Activated CD4-positive, alpha-beta T cell treated with anti-CD3 and anti-CD28 coated beads, Interleukin-2, amount 10 ng/mL, durations not matched to agents 24 days and 14 days (primary cell): Measurements from ENCODE around the gene PALS1. TPM values are rescaled to one million over a fixed set of nuclear protein-coding genes. Genes with fewer than 3 reads are reported as not detected.
A peak's percentile ranks its signal among the peaks of the same experiment; 100 is the strongest.

ENCODE experiments used
- DNase-seq: peaks from one replicate; pipeline ENCODE4 v3.0.0; 2022
- H3K27ac Mint-ChIP-seq: one replicate; pipeline ENCODE4 v1.8.0; 2022; ENCODE audit warnings: mild to moderate bottlenecking, mixed read lengths
- H3K27me3 Mint-ChIP-seq: one replicate; pipeline ENCODE4 v1.8.0; 2022; ENCODE audit warnings: mixed read lengths
- H3K36me3 Mint-ChIP-seq: one replicate; pipeline ENCODE4 v1.8.0; 2022; ENCODE audit warnings: low read depth, mild to moderate bottlenecking, mixed read lengths
- H3K4me1 Mint-ChIP-seq: one replicate; pipeline ENCODE4 v1.8.0; 2021; ENCODE audit warnings: mixed read lengths
- H3K4me3 Mint-ChIP-seq: one replicate; pipeline ENCODE4 v1.8.0; 2022; ENCODE audit warnings: mild to moderate bottlenecking, moderate library complexity, mixed read lengths
- H3K9me3 Mint-ChIP-seq: one replicate; pipeline ENCODE4 v1.8.0; 2021; ENCODE audit warnings: mixed read lengths
- intact Hi-C: fragments of 100-400 bp; cut with micrococcal nuclease; formaldehyde crosslinking; loops from one replicate; pipeline ENCODE4 v1.15.1; 2023
- total RNA-seq: library from RNA; stranded (reverse); gene quantifications from 2 replicates; pipeline ENCODE4 v1.2.3, GENCODE V29; 2022

PALS1 gene
- 5.2 and 5.3 TPM in 2 replicates for total RNA-seq

- Mint-ChIP-seq H3K36me3 (no peaks in the 10 kb centered on the region), H3K4me3 (peak within 1 kb of the TSS; percentile 88), H3K27me3 (peaks cover 24% of the 10 kb centered on the region), H3K27ac (peak within 1 kb of the TSS; percentile 84), H3K9me3 (no peaks in the 10 kb centered on the region), H3K4me1 (peaks cover 11% of the 10 kb centered on the region)
- DNase-seq = no peak
- intact Hi-C loops = loop anchor here (1.0 to 5.0 kb wide), 4 partner anchors 52 to 971 kb away; partner anchors contain the start of genes ATP6V1D, GARIN2 and GPHN
Measured at GRCh38 chr14:67241411-67242167, at the start of gene PALS1. TSS of gene PALS1 (plus strand) at chr14:67241435. CDS start at chr14:67279171, 37,736 bp downstream.

DNA sequence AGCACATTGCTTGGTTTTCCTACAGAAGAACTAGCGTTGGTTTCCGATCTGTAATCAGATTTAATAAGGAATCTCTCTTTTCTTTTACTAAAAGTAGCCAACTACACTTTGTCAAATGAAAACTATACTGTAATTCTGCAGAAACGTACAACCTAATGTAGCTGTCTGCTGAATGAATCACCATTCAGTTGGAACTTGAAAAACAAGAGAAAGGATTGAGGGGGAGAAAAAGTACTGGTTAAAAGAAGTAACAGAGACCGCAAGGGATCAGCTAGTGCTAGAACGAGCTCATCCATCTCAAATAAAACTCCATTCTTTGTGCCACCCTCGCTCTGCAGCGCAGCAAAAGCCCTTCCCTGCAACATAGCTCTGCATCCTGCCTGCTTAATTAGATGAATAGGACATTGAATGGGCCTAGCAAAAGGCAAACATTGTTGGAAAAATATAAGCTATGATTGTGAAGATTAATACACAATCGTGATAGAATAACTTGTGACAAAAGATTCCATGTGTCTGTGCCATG lies 49.4 kb upstream of the PALS1 start:
- Mint-ChIP-seq H3K27ac (no peak overlapping the region), H3K27me3 (no peaks in the 10 kb centered on the region), H3K9me3 (no peaks in the 10 kb centered on the region), H3K36me3 (no peaks in the 10 kb centered on the region), H3K4me3 (no peak overlapping the region), H3K4me1 (peaks cover 8% of the 10 kb centered on the region)
- intact Hi-C loops = no loop called here
- no peak for DNase-seq

- intact Hi-C loops = no loop called here
Measured at GRCh38 chr14:67192366-67192765, 48.9 kb upstream of the PALS1 start.

GRCh38 chr14:67195279-67195678 lies 46.0 kb upstream of the PALS1 start:
- peaks cover 6% of the 10 kb centered on the region for H3K9me3 Mint-ChIP-seq
- H3K36me3 Mint-ChIP-seq = no peaks in the 10 kb centered on the region
- H3K27me3 Mint-ChIP-seq = no peaks in the 10 kb centered on the region
- no peak overlapping the region for H3K27ac Mint-ChIP-seq
- DNase-seq = no peak
- peaks cover 8% of the 10 kb centered on the region for H3K4me1 Mint-ChIP-seq
- intact Hi-C loops = no loop called here
- H3K4me3 Mint-ChIP-seq = no peak overlapping the region

More at GRCh38 chr14:67192366-67192765, 48.9 kb upstream of the PALS1 start:
- DNase-seq = no peak
- peaks cover 1% of the 10 kb centered on the region for H3K9me3 Mint-ChIP-seq
- no peaks in the 10 kb centered on the region for H3K36me3 Mint-ChIP-seq
- no peak overlapping the region for H3K27ac Mint-ChIP-seq
- H3K4me1 Mint-ChIP-seq = peaks cover 13% of the 10 kb centered on the region
- no peak overlapping the region for H3K4me3 Mint-ChIP-seq
- H3K27me3 Mint-ChIP-seq = no peaks in the 10 kb centered on the region

DNA sequence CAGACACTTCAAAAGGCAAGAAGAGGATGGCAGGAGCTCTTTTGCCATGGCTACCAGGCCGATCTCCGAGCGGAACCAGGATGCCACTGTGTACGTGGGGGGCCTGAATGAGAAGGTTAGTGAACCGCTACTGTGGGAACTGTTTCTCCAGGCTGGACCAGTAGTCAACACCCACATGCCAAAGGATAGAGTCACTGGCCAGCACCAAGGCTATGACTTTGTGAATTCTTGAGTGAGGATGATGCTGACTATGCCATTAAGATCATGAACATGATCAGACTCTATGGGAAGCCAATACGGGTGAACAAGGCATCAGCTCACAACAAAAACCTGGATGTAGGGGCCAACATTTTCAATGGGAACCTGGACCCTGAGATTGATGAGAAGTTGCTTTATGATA lies 42.2 kb upstream of the PALS1 start:
- peaks cover 6% of the 10 kb centered on the region for H3K9me3 Mint-ChIP-seq
- no peak for DNase-seq
- H3K27ac Mint-ChIP-seq = no peak overlapping the region
- H3K36me3 Mint-ChIP-seq = no peaks in the 10 kb centered on the region
- peaks cover 8% of the 10 kb centered on the region for H3K4me1 Mint-ChIP-seq
- intact Hi-C loops = no loop called here
- H3K4me3 Mint-ChIP-seq = no peak overlapping the region
- no peaks in the 10 kb centered on the region for H3K27me3 Mint-ChIP-seq

DNA sequence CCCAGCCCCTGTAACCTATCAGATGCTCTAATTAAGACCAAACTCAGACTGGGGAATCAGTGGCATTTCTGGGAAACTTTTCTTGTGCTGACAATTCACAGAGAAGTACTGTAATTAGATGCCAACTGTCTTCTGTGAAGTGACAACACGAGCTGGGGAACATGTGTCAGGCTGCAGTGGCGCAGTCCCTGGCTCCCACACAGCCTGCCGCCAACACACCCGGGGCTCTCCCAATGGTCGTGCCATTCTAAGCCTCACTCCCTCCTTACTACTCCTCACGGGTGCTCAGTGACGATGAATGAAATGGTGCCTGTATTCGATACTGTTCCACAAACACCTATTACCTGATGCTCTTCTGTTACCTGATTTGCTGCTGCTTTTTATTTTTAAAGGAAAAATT lies 33.4 kb upstream of the PALS1 start:
- no peaks in the 10 kb centered on the region for H3K4me1 Mint-ChIP-seq
- no peak for DNase-seq
- no peaks in the 10 kb centered on the region for H3K36me3 Mint-ChIP-seq
- H3K27me3 Mint-ChIP-seq = peaks cover 2% of the 10 kb centered on the region
- intact Hi-C loops = no loop called here
- H3K4me3 Mint-ChIP-seq = no peak overlapping the region
- H3K9me3 Mint-ChIP-seq = no peaks in the 10 kb centered on the region
- H3K27ac Mint-ChIP-seq = no peak overlapping the region

- H3K9me3 Mint-ChIP-seq = no peaks in the 10 kb centered on the region
- H3K36me3 Mint-ChIP-seq = no peaks in the 10 kb centered on the region
Measured at GRCh38 chr14:67218126-67218525, 23.1 kb upstream of the PALS1 start.

DNA sequence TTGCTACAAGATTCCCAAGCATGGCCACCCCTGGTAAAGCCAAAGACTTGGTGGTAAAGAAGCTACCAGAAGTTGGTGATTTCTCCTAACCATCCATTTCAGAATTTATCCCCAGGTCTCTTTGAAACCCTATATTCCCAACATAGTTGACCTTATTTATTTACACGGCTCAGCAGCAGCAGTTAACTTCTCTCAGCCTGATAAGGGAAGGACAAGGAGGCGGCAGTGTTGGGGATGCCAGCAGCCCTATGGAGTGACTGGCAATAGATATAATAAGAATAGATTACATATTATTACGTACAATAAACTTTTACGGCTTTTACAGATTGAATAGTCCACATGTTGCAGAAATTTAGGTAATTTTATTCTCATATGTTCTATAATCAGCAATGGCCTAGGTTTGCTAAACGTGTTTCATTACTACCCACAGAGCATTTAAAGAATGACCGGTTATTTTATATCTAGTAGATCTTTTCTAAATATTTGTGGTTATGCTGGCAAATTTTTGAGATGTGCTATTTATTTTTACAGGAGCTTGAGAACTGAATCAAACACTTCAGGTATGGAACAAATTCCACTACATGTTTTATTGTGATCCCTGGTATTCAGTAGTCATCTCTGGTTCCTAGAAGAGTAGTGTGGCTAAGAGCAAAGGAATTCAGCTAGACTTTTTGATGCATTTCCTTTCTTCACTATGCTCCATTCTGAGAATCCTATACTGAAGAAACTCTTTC lies 19.8 kb upstream of the PALS1 start:
- no peak overlapping the region for H3K27ac Mint-ChIP-seq
- H3K27me3 Mint-ChIP-seq = peaks cover 4% of the 10 kb centered on the region
- no peaks in the 10 kb centered on the region for H3K9me3 Mint-ChIP-seq
- H3K36me3 Mint-ChIP-seq = no peaks in the 10 kb centered on the region
- no peaks in the 10 kb centered on the region for H3K4me1 Mint-ChIP-seq
- intact Hi-C loops = no loop called here
- no peak for DNase-seq
- no peak overlapping the region for H3K4me3 Mint-ChIP-seq

More at GRCh38 chr14:67218126-67218525, 23.1 kb upstream of the PALS1 start:
- Mint-ChIP-seq H3K4me3 (no peak overlapping the region), H3K27me3 (peaks cover 2% of the 10 kb centered on the region), H3K27ac (no peak overlapping the region), H3K4me1 (no peaks in the 10 kb centered on the region)
- no peak for DNase-seq
- intact Hi-C loops = no loop called here

DNA sequence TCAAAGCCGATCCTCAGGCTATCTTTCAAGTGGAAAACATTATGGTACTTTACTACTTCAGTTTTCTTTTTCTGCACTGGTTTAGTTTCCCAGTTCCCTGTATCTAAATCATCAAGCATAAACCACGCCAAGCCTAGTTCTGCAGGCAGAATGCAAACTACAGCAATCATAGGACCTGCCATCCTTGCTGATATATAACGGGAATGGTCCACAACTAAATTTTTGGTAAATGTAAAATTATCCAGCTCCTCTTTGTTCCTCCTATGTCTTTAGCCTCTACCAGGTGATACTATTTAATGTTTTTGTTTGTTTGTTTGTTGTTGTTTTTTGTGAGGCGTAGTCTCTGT lies 19.3 kb upstream of the PALS1 start:
- Mint-ChIP-seq H3K36me3 (no peaks in the 10 kb centered on the region), H3K9me3 (no peaks in the 10 kb centered on the region), H3K4me3 (no peak overlapping the region), H3K27ac (no peak overlapping the region), H3K27me3 (peaks cover 4% of the 10 kb centered on the region), H3K4me1 (no peaks in the 10 kb centered on the region)
- intact Hi-C loops = no loop called here
- no peak for DNase-seq

DNA sequence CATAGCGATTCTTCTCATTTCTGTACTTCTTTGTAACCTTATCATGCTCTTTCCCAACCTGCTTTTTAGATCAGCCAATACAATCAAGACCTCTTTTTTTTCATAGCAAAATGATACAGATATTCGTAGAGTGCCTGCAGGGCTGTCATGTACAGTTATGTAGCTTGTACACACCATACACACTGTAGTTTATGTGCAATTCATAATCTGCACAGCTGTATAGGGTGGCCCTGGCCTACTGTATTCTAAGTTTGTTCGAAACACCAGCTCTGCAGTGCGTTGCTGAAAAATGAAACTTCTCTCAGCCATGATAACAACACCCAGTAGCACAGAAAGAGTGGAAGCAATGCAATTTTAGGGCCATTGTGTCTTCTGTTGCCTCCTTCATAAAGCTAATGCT lies 15.7 kb upstream of the PALS1 start:
- Mint-ChIP-seq H3K36me3 (no peaks in the 10 kb centered on the region), H3K27me3 (peaks cover 4% of the 10 kb centered on the region), H3K9me3 (no peaks in the 10 kb centered on the region), H3K4me1 (peaks cover 1% of the 10 kb centered on the region), H3K27ac (no peak overlapping the region), H3K4me3 (no peak overlapping the region)
- intact Hi-C loops = no loop called here
- DNase-seq = no peak

DNA sequence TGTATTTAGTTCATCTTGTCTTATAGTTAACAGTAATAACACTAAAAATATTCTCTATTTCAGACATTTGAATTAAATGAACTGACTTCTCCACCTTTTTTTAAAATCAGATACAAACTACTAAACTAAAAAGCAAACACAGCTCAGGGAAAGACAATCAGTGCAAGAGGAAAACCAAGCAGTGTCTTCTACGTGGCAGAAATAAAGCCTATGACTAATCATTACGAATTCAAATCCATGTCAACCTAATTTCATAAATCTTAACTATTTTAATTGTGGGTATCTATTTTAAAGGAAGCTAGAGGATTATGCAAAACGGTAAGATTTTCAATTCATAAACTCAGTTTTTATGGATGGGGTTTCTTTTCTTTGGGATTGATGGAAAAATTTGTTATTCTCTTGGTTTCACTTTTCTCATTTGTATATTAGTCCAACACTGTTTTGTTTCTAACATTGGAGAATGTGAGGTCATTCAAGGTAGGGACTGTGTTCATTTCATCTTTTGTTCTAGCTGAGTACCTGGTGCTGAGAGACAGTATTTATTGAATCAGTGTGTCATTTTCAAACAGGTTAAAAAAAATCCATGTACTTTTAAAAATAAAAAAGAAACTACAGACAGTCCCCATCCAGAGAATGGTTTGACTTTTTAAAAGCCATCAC lies 12.8 kb upstream of the PALS1 start:
- Mint-ChIP-seq H3K36me3 (no peaks in the 10 kb centered on the region), H3K27me3 (peaks cover 4% of the 10 kb centered on the region), H3K4me3 (no peak overlapping the region), H3K4me1 (peaks cover 1% of the 10 kb centered on the region), H3K27ac (no peak overlapping the region), H3K9me3 (no peaks in the 10 kb centered on the region)
- intact Hi-C loops = no loop called here
- DNase-seq = no peak

DNA sequence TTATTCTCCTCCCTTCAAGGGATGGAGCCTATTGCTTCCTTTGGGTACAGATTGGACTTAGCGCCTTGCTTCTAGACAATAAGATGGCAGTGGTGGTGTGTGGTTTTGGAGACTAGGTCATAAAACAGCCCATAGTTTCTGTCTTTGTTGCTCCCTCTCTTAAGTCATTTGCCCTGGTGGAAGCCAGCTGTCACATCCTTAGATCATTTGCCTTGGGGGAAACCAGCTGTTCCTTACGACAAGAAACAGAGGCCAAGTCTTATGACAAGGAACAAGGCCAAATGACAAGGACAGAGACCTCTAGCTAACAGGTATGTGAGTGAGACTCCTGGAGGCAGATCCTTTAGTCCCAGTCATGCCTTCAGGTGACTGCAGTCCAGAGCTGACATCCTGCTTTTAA lies 9.2 kb upstream of the PALS1 start:
- intact Hi-C loops = no loop called here
- H3K27me3 Mint-ChIP-seq = peaks cover 2% of the 10 kb centered on the region
- H3K27ac Mint-ChIP-seq = no peak overlapping the region
- H3K4me3 Mint-ChIP-seq = no peak overlapping the region
- no peaks in the 10 kb centered on the region for H3K36me3 Mint-ChIP-seq
- H3K9me3 Mint-ChIP-seq = no peaks in the 10 kb centered on the region
- peaks cover 1% of the 10 kb centered on the region for H3K4me1 Mint-ChIP-seq
- no peak for DNase-seq

DNA sequence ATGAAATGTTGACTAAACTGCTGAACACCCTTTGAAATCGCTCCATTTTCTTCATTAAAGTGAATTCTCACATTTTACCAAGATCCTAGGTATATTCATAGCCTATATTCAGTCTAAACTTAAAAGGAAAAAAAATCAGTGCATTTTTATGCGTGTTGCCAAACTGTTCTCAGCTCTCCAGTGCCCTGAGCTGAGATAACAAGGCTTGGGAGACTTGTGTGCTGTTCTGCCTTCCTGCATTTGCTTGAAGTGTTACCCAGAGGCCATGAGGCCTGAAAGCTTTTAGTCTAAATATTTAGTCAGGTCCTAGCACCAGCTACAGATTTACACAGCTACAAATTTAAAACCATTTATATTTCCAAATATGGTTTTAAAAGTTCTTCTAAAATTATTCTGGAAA lies 8.6 kb upstream of the PALS1 start:
- Mint-ChIP-seq H3K4me3 (no peak overlapping the region), H3K27ac (no peak overlapping the region), H3K27me3 (peaks cover 3% of the 10 kb centered on the region), H3K9me3 (no peaks in the 10 kb centered on the region), H3K36me3 (no peaks in the 10 kb centered on the region), H3K4me1 (peaks cover 1% of the 10 kb centered on the region)
- intact Hi-C loops = no loop called here
- DNase-seq = no peak

DNA sequence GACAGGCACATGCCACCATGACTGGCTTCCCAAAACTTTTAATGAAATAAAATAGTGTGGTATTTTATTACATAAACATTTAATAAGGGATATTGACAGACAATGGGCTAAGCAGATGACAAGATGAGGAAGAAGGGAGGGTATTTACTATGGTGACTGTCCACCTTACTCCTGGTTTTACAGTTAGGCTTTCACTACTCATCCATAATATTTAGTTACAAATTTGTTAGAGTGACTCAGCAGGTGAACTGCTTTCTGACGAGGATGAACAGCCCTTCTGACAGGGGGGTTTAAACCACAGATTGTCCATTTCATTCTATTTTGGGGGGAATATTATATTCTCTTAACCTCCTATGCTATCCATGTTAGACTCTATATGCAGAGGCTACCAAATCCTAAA lies 3.6 kb upstream of the PALS1 start:
- no peak overlapping the region for H3K27ac Mint-ChIP-seq
- intact Hi-C loops = no loop called here
- no peak overlapping the region for H3K4me3 Mint-ChIP-seq
- no peak for DNase-seq
- no peaks in the 10 kb centered on the region for H3K36me3 Mint-ChIP-seq
- H3K9me3 Mint-ChIP-seq = no peaks in the 10 kb centered on the region
- peaks cover 11% of the 10 kb centered on the region for H3K4me1 Mint-ChIP-seq
- H3K27me3 Mint-ChIP-seq = peaks cover 24% of the 10 kb centered on the region
